C4-2B (cell line): Measurements from ENCODE around the gene PRSS56.

Source experiments
- H3K27ac ChIP-seq: fragments of 450-650 bp; 2 replicates; pipeline ENCODE4 v1.5.1; 2017
- CTCF ChIP-seq: fragments of 450-650 bp; conservative IDR thresholded peaks from 2 replicates; pipeline ENCODE4 v1.5.1; 2017; ENCODE audit warnings: mild to moderate bottlenecking
- ZFX ChIP-seq: fragments of 450-650 bp; IDR thresholded peaks from 2 replicates; pipeline ENCODE4 v1.6.1; 2017

The PRSS56 gene

DNA sequence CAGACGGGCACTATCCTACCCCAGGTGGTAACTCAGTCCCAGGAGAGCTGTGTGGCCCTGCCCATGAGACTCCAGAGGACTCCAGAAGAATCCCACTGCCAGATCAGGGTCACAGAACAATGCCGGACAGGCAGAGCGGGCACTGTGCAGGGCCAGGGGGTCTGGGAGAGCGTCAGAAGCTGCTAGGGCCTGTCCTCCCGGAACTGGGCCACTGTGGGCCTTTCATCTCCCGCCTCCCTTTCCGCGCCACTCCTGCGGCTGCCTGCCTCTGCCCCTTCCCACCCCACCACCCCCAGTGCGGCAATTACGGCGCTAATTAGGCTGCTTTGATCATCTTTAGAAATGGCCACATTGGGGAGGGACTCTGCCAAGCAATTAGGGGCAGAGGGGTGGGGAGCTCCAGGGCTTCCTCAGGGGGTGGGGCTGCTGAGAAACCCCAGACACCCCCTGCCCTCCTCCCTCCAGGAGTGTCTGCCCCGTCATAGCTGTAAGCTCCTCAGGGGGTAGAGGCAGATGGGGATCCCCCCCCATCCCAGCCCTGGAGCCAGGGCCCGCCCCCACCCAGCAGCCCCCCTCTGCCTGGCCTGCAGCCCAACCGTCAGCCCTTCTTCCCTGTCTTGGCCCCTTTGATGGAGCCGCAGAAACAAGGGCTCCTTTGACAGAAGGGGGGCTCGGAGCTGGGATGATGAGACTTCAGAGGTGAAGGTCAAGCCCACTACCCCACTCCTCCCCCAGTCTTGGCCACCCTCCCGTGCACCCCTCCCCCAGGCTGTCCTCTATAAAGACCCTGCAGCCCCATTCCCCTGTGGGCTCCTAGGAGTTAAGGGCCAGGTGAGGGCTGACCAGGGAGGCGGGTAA, at the start of gene PRSS56:
TSS of gene PRSS56 (plus strand) at position 808 of the 858 bp plus-strand sequence. CDS start 211 bp downstream, outside the sequence.
- TF ChIP-seq CTCF = no peak
- no peak for TF ChIP-seq ZFX
- H3K27ac ChIP-seq = no peak within 1 kb of the TSS

DNA sequence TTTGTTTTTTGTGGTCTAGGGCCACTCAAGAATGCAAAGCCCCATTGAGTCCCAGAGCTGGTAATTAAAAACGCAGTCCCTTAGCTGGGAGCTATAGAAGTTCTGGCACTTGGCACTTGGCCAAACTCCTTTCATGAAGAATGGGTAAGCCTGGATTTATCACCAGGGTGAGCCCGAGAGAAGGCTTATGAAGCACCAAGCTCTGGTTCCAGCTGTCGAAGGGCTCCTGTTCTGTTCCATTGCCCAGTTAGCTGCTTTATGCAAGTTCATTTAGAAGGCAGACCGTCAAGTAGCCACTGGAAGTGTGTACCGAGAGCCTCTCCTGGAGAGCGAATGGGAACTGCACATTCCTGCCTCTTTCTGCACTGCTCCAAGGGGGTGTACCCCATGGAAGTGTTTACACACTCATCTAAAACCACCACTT, 46.7 kb upstream of the PRSS56 start:
- TF ChIP-seq ZFX (no peak), CTCF (no peak)
- H3K27ac ChIP-seq = no peak overlapping the region

- TF ChIP-seq ZFX (no peak), CTCF (no peak)
- H3K27ac ChIP-seq = no peak overlapping the region
Measured at GRCh38 chr2:232476045-232476444, 44.1 kb upstream of the PRSS56 start.

GRCh38 chr2:232476791-232477190, 43.4 kb upstream of the PRSS56 start:
- TF ChIP-seq CTCF = no peak
- TF ChIP-seq ZFX = no peak
- no peak overlapping the region for H3K27ac ChIP-seq

DNA sequence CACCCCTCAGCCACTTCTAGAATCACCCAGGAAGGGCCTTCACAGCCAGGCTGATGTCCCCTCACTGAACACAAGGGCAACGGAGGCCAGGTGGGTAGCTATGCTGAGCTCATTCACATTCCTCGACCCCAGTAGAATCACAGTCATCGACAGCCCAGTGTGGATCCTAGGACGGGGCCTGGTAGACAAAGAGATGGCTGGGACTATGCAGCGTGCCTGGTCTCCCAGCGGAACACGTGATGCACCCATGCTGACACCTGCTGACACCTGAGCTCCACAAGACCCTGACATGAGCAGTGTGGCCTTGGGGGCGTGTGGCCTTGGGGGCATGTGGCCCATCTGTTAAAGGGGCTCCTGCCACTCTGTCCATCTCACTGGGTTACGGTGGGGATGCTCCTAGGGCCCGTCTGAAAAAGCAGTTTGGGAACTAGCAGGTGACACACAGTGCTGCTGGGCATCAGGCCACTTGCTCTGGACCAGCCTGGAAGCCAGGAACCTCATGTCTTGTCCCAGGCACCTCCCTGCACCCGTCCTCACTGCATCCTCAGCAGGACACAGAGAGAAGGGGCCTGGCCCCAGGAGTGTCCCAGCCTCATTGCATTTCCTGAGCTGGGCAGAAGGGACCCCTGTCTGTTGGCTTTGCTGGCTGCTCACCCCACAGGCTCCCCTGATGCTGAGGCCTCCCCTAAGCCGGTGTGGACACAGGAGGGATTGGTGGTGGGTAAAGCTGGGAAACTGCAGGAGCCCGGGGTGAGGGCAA, 42.3 kb upstream of the PRSS56 start:
- TF ChIP-seq ZFX = no peak
- TF ChIP-seq CTCF = no peak
- H3K27ac ChIP-seq = no peak overlapping the region

GRCh38 chr2:232478571-232479340, 41.4 kb upstream of the PRSS56 start:
- no peak overlapping the region for H3K27ac ChIP-seq
- TF ChIP-seq CTCF (no peak), ZFX (no peak)
